ENCODE data around the gene TMEM108.

TMEM108 gene

GRCh38 chr3:133237380-133237779, 199.2 kb downstream of the TMEM108 start:
- Histone ChIP-seq H3K4me1 (ENCODE audit: control insufficient read depth, insufficient read depth, low read length) (no peaks in the 10 kb centered on the region), H3K4me3 (ENCODE audit: low read depth, low read length) (no peak overlapping the region), H3K9me3 (ENCODE audit: control insufficient read depth, insufficient read depth, low read depth, low read length) (no peaks in the 10 kb centered on the region), H3K36me3 (ENCODE audit: control insufficient read depth in 2 of 2, insufficient read depth in 1 of 2, low read length in 2 of 2) (no peaks in the 10 kb centered on the region), H3K27ac (ENCODE audit: extremely low read depth, low read depth, low read length) (no peak overlapping the region)
- TF ChIP-seq ZNF214 (tag by site-specific recombination; IDR thresholded peaks at IDR 0.05; ENCODE audit: borderline replicate concordance) (no peak), ZNF677 (tag by site-specific recombination; IDR thresholded peaks at IDR 0.05) (no peak), ZNF211 (tag by site-specific recombination; IDR thresholded peaks at IDR 0.05; ENCODE audit: low read depth) (no peak), SP2 (tag by site-specific recombination; IDR thresholded peaks at IDR 0.05) (no peak), ZNF626 (tag by site-specific recombination; IDR thresholded peaks at IDR 0.05) (no peak), ZBTB26 (tag by site-specific recombination; optimal IDR thresholded peaks at IDR 0.05) (no peak), ZFP3 (tag by site-specific recombination; IDR thresholded peaks at IDR 0.05; ENCODE audit: low read depth) (no peak), ZSCAN30 (tag by site-specific recombination; IDR thresholded peaks at IDR 0.05) (no peak), ZNF350 (tag by site-specific recombination; IDR thresholded peaks at IDR 0.05) (no peak), ZNF335 (tag by site-specific recombination; conservative IDR thresholded peaks at IDR 0.05) (no peak), ZSCAN4 (tag by site-specific recombination; IDR thresholded peaks at IDR 0.05) (no peak), ZNF792 (tag by site-specific recombination; IDR thresholded peaks at IDR 0.05) (no peak)
- POLR2A ChIA-PET: no interaction called here
- CTCF ChIA-PET: no interaction called here

- no peak overlapping the region for H3K4me3 ChIP-seq (ENCODE audit: low read depth, low read length)
- TF ChIP-seq ZNF777 (tag by site-specific recombination; IDR thresholded peaks at IDR 0.05; ENCODE audit: borderline replicate concordance) (no peak), INSM2 (tag by site-specific recombination; IDR thresholded peaks at IDR 0.05) (no peak)
- no peaks in the 10 kb centered on the region for H3K36me3 ChIP-seq (ENCODE audit: control insufficient read depth in 2 of 2, insufficient read depth in 1 of 2, low read length in 2 of 2)
- no peak overlapping the region for H3K27ac ChIP-seq (ENCODE audit: extremely low read depth, low read depth, low read length)
- ChIA-PET POLR2A (no interaction called here), CTCF (no interaction called here)
- H3K4me1 ChIP-seq (ENCODE audit: control insufficient read depth, insufficient read depth, low read length): no peaks in the 10 kb centered on the region
- no peaks in the 10 kb centered on the region for H3K9me3 ChIP-seq (ENCODE audit: control insufficient read depth, insufficient read depth, low read depth, low read length)
These were observed 199.8 kb downstream of the TMEM108 start for GRCh38 chr3:133238015-133238414.

- no peak overlapping the region for H3K4me3 ChIP-seq (ENCODE audit: low read depth, low read length)
- ChIA-PET CTCF (no interaction called here), POLR2A (no interaction called here)
- H3K4me1 ChIP-seq (ENCODE audit: control insufficient read depth, insufficient read depth, low read length): no peaks in the 10 kb centered on the region
- H3K9me3 ChIP-seq (ENCODE audit: control insufficient read depth, insufficient read depth, low read depth, low read length): no peaks in the 10 kb centered on the region
- no peak overlapping the region for H3K27ac ChIP-seq (ENCODE audit: extremely low read depth, low read depth, low read length)
- no peaks in the 10 kb centered on the region for H3K36me3 ChIP-seq (ENCODE audit: control insufficient read depth in 2 of 2, insufficient read depth in 1 of 2, low read length in 2 of 2)
- TF ChIP-seq ZNF214 (tag by site-specific recombination; IDR thresholded peaks at IDR 0.05; ENCODE audit: borderline replicate concordance) (no peak), INSM2 (tag by site-specific recombination; IDR thresholded peaks at IDR 0.05) (no peak), KLF7 (tag by site-specific recombination; IDR thresholded peaks at IDR 0.05; ENCODE audit: borderline replicate concordance) (no peak), ZNF510 (tag by site-specific recombination; IDR thresholded peaks at IDR 0.05; ENCODE audit: insufficient replicate concordance) (no peak), ZNF571 (tag by site-specific recombination; IDR thresholded peaks at IDR 0.05) (no peak), YY1 (tag by site-specific recombination; IDR thresholded peaks at IDR 0.05) (no peak), ZBTB10 (tag by site-specific recombination; IDR thresholded peaks at IDR 0.05) (no peak), ZNF404 (tag by site-specific recombination; IDR thresholded peaks at IDR 0.05) (no peak), ZNF391 (tag by site-specific recombination; IDR thresholded peaks at IDR 0.05; ENCODE audit: borderline replicate concordance, low read depth) (no peak), ZFP41 (tag by site-specific recombination; IDR thresholded peaks at IDR 0.05; ENCODE audit: borderline replicate concordance) (no peak)
These were observed 207.9 kb downstream of the TMEM108 start for GRCh38 chr3:133246119-133246518.

Data from HEK293 (cell line).